ENCODE results near the gene TBX4. TPM values are rescaled to one million over a fixed set of nuclear protein-coding genes. Genes with fewer than 3 reads are reported as not detected.

TBX4 gene
- polyA plus RNA-seq, 3 donors: not detected

DNA sequence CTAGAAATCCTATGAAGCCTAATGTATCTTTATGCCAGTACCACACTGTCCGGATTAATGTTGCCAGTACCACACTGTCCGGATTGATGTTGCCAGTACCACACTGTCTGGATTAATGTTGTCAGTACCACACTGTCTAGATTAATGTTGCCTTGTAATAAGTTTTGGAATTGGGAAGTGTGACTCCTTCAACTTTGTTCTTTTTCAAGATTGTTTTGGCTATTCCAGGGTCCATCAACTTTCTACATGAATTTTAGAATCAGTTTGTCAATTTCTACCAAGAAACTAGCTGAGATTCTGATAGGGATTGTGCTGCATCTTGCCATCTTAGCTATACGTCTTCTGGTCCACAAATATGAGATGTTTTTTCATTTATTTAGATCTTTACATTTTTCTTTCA, 68.7 kb downstream of the TBX4 start:
- no peak overlapping the region for H3K27ac ChIP-seq (ENCODE audit: low read depth in 1 of 2, low read length in 2 of 2)
- Mint-ChIP-seq H3K27ac (no peak overlapping the region), H3K9me3 (peaks cover 0 to 3% (median 0%) of the 10 kb centered on the region in 7 donors), H3K27me3 (ENCODE audit: low read depth in 3 of 3) (peaks cover 9 to 44% (median 19%) of the 10 kb centered on the region in 3 donors), H3K4me3 (no peak overlapping the region), H3K4me1 (no peaks in the 10 kb centered on the region), H3K36me3 (no peaks in the 10 kb centered on the region)
- H3K4me2 ChIP-seq (replicated peaks; ENCODE audit: extremely low read depth, low read length, poor library complexity, severe bottlenecking): no peak overlapping the region
- WGBS (ENCODE audit: insufficient coverage): no CpG with 5 or more reads among the region's 3 CpGs
- H3K4me3 ChIP-seq (replicated peaks in 1 of 3; ENCODE audit: low read depth in 2 of 3, low read length in 3 of 3): no peak overlapping the region
- TF ChIP-seq, protein P1, sequence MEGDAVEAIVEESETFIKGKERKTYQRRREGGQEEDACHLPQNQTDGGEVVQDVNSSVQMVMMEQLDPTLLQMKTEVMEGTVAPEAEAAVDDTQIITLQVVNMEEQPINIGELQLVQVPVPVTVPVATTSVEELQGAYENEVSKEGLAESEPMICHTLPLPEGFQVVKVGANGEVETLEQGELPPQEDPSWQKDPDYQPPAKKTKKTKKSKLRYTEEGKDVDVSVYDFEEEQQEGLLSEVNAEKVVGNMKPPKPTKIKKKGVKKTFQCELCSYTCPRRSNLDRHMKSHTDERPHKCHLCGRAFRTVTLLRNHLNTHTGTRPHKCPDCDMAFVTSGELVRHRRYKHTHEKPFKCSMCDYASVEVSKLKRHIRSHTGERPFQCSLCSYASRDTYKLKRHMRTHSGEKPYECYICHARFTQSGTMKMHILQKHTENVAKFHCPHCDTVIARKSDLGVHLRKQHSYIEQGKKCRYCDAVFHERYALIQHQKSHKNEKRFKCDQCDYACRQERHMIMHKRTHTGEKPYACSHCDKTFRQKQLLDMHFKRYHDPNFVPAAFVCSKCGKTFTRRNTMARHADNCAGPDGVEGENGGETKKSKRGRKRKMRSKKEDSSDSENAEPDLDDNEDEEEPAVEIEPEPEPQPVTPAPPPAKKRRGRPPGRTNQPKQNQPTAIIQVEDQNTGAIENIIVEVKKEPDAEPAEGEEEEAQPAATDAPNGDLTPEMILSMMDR (IDR thresholded peaks at IDR 0.05): no peak
- intact Hi-C loops (cut with micrococcal nuclease): no loop called here
- H3K4me1 ChIP-seq (ENCODE audit: control insufficient read depth in 1 of 2, insufficient read depth in 2 of 2, low read length in 2 of 2): no peaks in the 10 kb centered on the region
- no peak overlapping the region for H2AFZ ChIP-seq (ENCODE audit: insufficient read depth, low read depth, low read length, poor library complexity, severe bottlenecking)
- H4K20me1 ChIP-seq (ENCODE audit: insufficient read depth, low read length): no peaks in the 10 kb centered on the region
- no peaks in the 10 kb centered on the region for H3K36me3 ChIP-seq (replicated peaks in 1 of 2; ENCODE audit: control insufficient read depth in 1 of 2, insufficient read depth in 2 of 2, low read length in 2 of 2)
- no peaks in the 10 kb centered on the region for H3K79me2 ChIP-seq (ENCODE audit: insufficient read depth, low read length)
- peaks cover 5 to 8% of the 10 kb centered on the region in 2 donors for H3K27me3 ChIP-seq (ENCODE audit: control insufficient read depth in 2 of 2, insufficient read depth in 2 of 2, low read length in 2 of 2)
- no peaks in the 10 kb centered on the region for H3K9me3 ChIP-seq (replicated peaks in 1 of 2; ENCODE audit: control insufficient read depth in 1 of 2, insufficient read depth in 1 of 2, low read length in 2 of 2)
- no peak for DNase-seq
- H3K9ac ChIP-seq (ENCODE audit: insufficient read depth, low read length, poor library complexity, severe bottlenecking): no peak overlapping the region

DNA sequence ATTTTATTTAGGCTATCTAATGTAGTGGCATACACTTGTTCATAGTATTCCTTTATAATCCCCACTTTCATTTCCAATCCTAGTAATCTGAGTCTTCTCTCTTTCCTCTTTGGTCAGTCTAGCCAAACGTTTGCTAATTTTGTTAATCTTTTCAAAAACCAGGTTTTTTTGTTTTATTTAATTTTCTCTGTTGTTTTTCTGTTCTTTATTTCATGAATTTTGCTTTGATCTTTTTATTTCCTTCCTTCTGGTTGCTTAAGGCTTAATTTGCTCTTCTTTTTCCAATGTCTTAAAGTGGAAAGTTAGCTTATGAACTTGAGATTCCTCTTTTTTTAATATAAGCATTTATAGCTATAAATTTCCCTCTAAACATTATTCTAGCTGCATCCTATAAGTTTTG, 69.9 kb downstream of the TBX4 start:
- WGBS (ENCODE audit: insufficient coverage): no CpG with 5 or more reads among the region's 1 CpG

More for the DNA sequence above, 69.9 kb downstream of the TBX4 start:
- H3K9me3 Mint-ChIP-seq: peaks cover 0 to 3% (median 0%) of the 10 kb centered on the region in 7 donors
- no peaks in the 10 kb centered on the region for H3K36me3 Mint-ChIP-seq
- Histone ChIP-seq H3K27ac (ENCODE audit: low read depth in 1 of 2, low read length in 2 of 2) (no peak overlapping the region), H3K9ac (ENCODE audit: insufficient read depth, low read length, poor library complexity, severe bottlenecking) (no peak overlapping the region), H3K4me3 (replicated peaks in 1 of 3; ENCODE audit: low read depth in 2 of 3, low read length in 3 of 3) (no peak overlapping the region), H3K4me1 (ENCODE audit: control insufficient read depth in 1 of 2, insufficient read depth in 2 of 2, low read length in 2 of 2) (no peaks in the 10 kb centered on the region), H3K27me3 (ENCODE audit: control insufficient read depth in 2 of 2, insufficient read depth in 2 of 2, low read length in 2 of 2) (peaks cover 8 to 9% of the 10 kb centered on the region in 2 donors), H3K36me3 (replicated peaks in 1 of 2; ENCODE audit: control insufficient read depth in 1 of 2, insufficient read depth in 2 of 2, low read length in 2 of 2) (no peaks in the 10 kb centered on the region), H3K79me2 (ENCODE audit: insufficient read depth, low read length) (no peaks in the 10 kb centered on the region), H3K4me2 (replicated peaks; ENCODE audit: extremely low read depth, low read length, poor library complexity, severe bottlenecking) (no peak overlapping the region), H3K9me3 (replicated peaks in 1 of 2; ENCODE audit: control insufficient read depth in 1 of 2, insufficient read depth in 1 of 2, low read length in 2 of 2) (no peaks in the 10 kb centered on the region), H2AFZ (ENCODE audit: insufficient read depth, low read depth, low read length, poor library complexity, severe bottlenecking) (no peak overlapping the region), H4K20me1 (ENCODE audit: insufficient read depth, low read length) (no peaks in the 10 kb centered on the region)
- DNase-seq: no peak
- no peak overlapping the region for H3K4me3 Mint-ChIP-seq
- no peaks in the 10 kb centered on the region for H3K4me1 Mint-ChIP-seq
- H3K27ac Mint-ChIP-seq: no peak overlapping the region
- intact Hi-C loops (cut with micrococcal nuclease): no loop called here
- TF ChIP-seq, protein P1 (IDR thresholded peaks at IDR 0.05): no peak
- H3K27me3 Mint-ChIP-seq (ENCODE audit: low read depth in 3 of 3): peaks cover 11 to 45% (median 21%) of the 10 kb centered on the region in 3 donors
